Measurements from ENCODE around the gene LAMTOR1. TPM values are rescaled to one million over a fixed set of nuclear protein-coding genes. Genes with fewer than 3 reads are reported as not detected.
"Not testable (repeated sequence)": the region's sequence is repeated elsewhere in the genome, so short reads cannot be mapped to it uniquely, and the experiment has no call there.

The LAMTOR1 gene
- total RNA-seq, result 10 to 100 TPM; 66.9 to 77.0 TPM

DNA sequence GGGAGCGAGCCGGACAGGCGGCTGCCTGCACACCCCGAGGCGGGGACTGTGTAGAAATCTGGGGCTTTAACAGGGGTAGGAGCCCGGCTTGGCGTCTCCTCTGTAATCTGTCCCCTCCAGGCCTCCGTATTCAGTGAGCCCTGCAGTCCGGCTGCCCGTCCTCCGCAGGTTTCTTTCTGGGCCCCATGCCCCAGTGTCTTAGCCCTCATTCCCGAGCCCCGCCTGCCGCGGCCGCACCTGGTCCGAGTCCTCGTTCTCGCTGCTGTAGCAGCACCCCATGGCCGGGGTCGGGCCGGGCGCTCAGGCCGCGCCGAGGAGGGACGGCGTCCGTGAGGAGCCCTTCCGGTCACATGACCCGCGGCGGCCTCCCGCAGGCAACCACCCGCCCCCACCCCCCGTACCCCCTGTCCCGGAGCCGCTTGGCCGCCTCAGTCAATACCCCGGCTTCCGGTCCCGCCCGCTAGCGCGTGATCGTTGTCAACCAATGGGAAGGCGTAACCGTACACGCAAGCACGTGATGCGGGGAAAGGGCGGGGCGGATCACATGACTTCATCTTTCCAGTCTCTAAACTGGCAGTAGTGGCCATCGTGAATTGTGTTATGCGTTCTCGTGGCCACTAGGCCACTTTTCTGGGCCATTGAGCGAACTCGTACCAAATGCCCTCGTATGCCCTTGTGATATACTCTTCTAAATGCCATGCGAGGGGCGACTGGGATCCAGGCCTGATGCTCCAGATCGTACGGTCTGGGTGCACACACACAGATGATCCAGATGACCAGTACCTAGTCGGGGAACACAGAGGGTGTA is at the start of gene LAMTOR1:
Gene LAMTOR1 (minus strand): TSS at position 352 of the 808 bp plus-strand sequence. CDS start 73 bp downstream, at position 279.
- ChIA-PET CTCF (interaction anchor here (2.7 kb wide), 1 partner anchor 12 kb away, joined by 10 read pairs; no protein-coding TSS in a partner anchor), POLR2A (no interaction called here)

DNA sequence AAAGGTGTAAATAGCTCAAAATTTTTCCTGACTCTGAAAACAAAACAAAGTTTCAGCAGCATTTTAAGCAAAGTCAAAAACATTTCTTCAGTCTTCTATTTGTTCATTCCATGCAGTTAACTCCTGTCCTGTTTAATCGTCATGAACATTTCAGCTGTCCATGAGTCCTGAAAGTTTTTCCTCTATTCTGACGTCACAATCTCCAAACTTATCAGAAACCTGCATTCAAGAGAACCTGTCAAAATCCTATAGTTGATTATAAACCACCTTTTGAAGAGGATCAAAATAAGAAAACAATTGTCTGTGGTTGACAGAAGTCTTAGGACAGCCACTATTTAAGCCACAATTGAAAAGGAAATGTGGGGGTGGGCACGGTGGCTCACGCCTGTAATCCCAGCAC is 47.8 kb upstream of the LAMTOR1 start:
- ChIA-PET POLR2A (no interaction called here), CTCF (no interaction called here)

DNA sequence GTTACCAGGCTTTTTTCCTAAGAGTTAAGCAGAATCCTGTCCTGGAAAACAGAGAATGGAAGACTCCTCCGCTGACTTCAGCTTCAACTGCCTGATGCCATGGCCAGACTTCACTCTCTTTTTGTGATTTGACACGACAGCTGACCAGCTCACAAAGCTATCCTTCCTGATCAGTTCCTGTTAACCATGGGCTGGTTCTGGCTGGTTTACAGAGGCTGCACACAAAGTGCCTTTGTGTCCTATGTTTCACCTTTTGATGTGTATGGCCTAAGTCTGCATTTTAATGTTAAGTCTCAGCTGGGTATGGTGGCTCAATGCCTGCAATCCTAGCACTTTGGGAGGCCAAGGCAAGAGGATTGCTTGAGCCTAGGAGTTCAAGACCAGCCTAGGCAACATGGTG is 43.5 kb upstream of the LAMTOR1 start:
- CTCF ChIA-PET, result interaction anchor here (1.1 kb wide), 1 partner anchor 122 kb away, joined by 5 read pairs; no protein-coding TSS in a partner anchor
- POLR2A ChIA-PET, result no interaction called here

DNA sequence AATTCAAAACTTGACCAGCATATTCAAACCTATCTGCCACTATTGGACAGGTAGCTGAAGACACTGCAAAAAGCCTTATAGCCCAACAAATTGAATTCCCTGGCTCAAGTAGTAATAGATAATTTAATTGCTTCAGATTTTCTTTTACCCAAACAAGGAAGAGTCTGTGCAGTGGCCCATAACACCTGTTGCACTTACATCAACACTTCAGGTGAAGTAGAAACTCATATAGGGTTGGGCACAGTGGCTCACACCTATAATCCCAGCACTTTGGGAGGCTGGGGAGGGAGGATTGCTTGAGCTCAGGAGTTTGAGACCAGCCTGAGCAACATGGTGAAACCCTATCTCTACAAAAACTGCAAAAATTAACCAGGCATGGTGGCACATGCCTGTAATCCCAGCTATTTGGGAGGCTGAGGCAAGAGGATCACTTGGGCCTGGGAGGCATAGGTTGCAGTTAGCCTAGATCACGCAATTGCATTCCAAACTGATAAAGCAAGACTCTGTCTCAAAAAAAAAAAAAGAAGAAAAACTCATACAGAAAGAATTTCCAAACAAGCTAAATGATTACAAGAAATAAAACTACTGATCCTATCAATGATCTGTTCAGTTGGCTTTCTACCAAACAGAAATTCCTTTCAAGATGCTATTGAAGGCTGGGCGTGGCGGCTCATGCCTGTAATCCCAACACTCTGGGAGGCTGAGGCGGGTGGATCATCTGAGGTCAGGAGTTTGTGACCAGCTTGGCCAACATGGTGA is 41.9 kb upstream of the LAMTOR1 start:
- POLR2A ChIA-PET, result no interaction called here
- CTCF ChIA-PET, result interaction anchor here (0.6 to 2.8 kb wide), 14 partner anchors 9 to 1307 kb away, joined by 3 to 20 read pairs (median 6); no protein-coding TSS in a partner anchor

DNA sequence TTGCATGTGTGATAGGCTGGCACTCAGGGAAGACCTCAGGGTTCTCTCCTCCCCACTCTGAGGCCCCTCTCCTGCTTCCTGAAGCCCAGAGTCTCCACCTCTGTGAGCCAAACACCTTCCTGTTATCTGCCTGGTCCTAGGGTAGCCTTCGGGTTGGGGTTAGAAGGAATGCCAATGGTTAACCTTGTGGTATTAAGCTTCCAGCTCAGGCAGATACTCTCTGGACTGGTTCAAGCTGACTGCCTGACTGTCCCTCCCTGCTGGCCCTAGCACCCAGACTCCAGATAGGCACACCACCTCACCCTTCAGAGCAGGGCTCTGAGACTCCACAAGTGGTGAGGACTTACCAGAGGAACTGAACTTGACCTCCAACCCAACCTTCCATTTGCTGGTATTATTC is 39.4 kb upstream of the LAMTOR1 start:
- POLR2A ChIA-PET, CTCF ChIA-PET: not testable (repeated sequence)

DNA sequence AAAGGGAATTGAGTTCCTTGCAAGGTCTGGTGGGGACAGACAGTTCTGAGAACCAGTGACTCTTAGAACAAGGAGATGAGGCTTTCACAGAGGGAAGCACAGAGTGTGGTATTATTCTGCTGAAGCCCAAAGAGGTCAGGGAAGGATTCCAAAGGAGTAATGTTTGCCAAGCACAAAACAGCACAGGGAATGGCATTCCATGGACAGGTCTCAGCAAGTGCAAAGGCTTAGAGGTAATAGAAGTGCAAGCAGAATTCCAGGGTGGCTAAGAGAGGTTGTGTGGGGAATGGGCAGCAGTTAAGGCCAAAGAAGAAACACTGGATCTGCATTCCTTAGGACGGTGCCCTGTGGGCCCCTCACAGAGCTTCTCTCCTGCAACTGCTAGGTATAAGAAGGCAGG is 39.0 kb upstream of the LAMTOR1 start:
- POLR2A ChIA-PET, CTCF ChIA-PET: not testable (repeated sequence)

DNA sequence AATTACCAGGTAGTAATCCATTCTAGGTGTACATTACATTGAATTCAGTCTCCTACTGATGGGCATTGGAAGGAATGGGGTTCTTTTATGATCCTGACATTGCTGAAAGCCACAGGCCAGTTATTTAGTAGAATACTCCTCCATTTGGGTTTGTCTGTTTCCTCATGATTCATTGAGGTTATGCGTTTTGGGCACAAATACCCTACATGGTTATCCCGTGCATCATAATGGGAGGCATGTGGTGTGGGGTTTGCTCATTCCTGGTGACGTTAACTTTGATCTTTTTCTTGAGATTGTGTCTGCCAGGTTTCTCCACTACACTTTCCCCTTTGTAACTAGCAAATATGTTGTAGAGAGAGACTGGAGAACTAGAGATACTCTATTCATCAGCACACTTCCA is 38.0 kb upstream of the LAMTOR1 start:
- CTCF ChIA-PET, result no interaction called here
- POLR2A ChIA-PET, result interaction anchor here (0.6 kb wide), 1 partner anchor 85 kb away, joined by 5 read pairs; no protein-coding TSS in a partner anchor

DNA sequence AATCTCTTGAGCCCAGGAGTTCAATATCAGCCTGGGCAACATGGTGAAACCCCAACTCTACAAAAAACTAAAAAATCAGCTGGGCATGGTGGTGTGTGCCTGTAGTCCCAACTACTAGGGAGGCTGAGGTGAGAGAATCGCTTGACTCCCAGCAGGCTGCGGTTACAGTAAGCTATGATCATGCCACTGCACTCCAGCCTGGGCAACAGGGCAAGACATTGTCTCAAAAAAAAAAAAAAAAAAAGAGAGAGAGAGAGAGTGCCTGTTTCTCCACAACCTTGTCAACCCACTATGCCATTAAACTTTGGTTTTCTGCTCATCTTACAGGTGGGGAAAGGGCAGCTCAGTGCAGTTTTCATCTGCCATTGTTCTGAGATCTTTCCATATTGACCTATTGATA is 37.6 kb upstream of the LAMTOR1 start:
- ChIA-PET CTCF (interaction anchor here (0.7 kb wide), 1 partner anchor 107 kb away, joined by 4 read pairs; no protein-coding TSS in a partner anchor), POLR2A (interaction anchor here (0.6 to 0.7 kb wide), 2 partner anchors 84 kb away, joined by 5 to 6 read pairs; partner anchors contain the start of gene INPPL1)

DNA sequence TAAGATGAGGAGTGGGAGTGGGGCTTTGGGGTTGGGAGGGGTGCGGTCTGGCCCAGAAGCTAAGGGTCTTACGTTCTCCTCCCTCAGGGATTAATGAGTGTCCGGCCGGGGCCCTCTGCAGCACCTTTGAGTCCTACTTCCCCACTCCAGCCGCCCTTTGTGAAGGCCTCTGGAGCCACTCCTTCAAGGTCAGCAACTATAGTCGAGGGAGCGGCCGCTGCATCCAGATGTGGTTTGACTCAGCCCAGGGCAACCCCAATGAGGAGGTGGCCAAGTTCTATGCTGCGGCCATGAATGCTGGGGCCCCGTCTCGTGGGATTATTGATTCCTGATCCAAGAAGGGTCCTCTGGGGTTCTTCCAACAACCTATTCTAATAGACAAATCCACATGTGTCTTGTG is 36.4 kb upstream of the LAMTOR1 start:
- CTCF ChIA-PET, result interaction anchor here (1.2 kb wide), 1 partner anchor 44 kb away, joined by 3 read pairs; no protein-coding TSS in a partner anchor

DNA sequence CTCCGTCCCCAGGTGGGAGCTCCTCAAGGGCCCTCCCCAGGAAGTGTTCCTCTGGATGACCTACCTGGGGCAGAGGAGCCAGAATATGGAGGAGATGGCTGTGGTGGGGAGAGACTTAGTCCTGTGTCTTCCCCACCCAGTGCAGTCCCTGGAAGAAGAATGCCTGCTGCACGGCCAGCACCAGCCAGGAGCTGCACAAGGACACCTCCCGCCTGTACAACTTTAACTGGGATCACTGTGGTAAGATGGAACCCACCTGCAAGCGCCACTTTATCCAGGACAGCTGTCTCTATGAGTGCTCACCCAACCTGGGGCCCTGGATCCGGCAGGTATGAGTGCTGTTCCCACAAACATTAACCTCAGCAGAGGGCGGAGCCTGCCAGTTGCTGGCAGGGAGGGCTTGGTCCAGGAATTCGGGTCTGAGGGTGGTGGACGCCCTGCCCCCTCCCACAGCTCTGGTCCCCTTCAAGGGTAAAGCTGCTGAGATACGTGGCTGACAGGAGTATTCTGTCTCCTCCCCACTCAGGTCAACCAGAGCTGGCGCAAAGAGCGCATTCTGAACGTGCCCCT is 35.8 kb upstream of the LAMTOR1 start:
- CTCF ChIA-PET, result interaction anchor here (1.2 kb wide), 2 partner anchors 44 to 114 kb away, joined by 3 read pairs; no protein-coding TSS in a partner anchor
- POLR2A ChIA-PET, result interaction anchor here (0.6 kb wide), 1 partner anchor 18 kb away, joined by 4 read pairs; no protein-coding TSS in a partner anchor

More for the DNA sequence above, 36.4 kb upstream of the LAMTOR1 start:
- POLR2A ChIA-PET, result no interaction called here

DNA sequence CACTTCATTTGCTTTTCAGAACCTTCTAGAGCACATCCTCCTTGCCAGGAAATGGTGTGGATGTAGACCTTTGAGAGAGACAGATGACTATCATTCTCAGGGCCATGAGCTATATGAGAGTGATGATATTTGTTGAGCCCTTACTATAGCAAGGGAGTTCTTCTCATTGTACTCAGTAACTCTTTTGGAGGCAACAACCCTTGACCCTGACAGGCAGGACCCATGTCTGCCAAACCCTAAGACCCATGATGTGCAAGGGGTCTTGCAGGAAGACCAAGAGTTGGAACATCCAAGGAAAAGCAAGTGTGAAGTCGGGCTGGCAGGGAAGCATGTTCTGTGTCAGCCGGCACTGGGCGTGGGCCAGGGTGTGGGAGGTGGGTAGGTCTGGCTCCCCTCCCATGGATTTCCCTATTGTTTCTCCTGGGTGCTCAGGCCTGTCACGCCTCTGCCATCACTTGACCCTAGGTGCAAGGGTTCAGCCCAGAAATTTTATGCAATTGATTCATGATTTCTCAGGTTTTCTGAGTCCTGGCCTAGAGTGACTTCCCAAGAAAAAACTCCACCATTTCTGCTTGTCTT is 33.7 kb upstream of the LAMTOR1 start:
- POLR2A ChIA-PET, result interaction anchor here (0.7 kb wide), 1 partner anchor 335 kb away, joined by 4 read pairs; no protein-coding TSS in a partner anchor
- CTCF ChIA-PET, result no interaction called here

DNA sequence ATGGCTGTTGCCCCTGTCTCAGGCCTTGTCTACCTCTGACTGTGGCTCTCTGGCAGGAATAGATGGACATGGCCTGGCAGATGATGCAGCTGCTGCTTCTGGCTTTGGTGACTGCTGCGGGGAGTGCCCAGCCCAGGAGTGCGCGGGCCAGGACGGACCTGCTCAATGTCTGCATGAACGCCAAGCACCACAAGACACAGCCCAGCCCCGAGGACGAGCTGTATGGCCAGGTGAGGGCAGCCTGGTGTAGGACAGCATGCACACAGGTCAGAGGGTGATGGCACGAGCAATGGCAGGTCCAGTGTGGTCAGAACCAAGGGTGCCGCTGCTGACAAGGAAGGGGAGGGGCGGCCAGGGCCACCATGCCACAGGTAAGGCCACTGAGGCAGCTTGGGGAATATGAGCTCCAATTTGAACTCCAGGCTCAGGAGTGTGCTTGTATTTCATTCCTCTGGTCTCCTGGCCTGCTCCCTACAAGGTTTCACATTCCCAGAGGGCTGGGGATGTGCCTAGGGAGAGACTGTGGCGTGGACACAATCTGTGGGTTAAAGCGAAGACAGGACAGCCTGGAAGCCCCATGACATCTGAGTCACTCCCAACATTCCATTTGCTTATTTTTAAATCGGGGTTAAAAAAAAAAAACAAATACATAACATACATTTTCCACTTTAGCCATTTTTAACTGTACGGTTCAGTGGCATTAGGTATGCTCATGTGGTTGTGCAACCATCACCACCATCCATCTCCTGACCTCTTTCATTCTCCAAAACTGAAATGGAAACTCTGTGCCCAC is 33.0 kb upstream of the LAMTOR1 start:
- POLR2A ChIA-PET, result interaction anchor here (0.7 kb wide), 1 partner anchor 335 kb away, joined by 4 read pairs; no protein-coding TSS in a partner anchor
- CTCF ChIA-PET, result no interaction called here

DNA sequence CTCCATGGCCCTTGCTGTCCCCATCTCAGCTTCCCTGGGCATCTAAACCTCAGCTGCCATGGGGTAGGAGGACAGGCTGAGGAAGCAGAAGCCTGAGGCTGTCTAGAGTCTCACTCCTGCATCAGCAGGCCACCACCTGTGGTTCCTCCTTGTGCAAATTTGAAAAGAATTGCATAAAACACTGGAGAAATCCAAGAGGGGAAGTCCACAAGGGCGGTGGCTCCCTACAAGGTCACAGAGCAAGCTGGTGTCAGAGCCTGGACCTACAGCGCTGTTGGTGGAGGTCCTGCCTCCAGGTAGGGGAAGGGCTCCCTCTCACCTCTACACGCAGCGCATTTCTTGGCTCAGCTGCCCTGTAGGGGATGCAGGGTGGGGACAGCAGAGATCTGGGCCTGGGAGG is 32.4 kb upstream of the LAMTOR1 start, which contains the start of gene FOLR3:
Gene FOLR3 (plus strand): TSS at position 253 of the 400 bp plus-strand sequence. CDS start 228 bp downstream, outside the sequence.
- CTCF ChIA-PET, POLR2A ChIA-PET: not testable (repeated sequence)

DNA sequence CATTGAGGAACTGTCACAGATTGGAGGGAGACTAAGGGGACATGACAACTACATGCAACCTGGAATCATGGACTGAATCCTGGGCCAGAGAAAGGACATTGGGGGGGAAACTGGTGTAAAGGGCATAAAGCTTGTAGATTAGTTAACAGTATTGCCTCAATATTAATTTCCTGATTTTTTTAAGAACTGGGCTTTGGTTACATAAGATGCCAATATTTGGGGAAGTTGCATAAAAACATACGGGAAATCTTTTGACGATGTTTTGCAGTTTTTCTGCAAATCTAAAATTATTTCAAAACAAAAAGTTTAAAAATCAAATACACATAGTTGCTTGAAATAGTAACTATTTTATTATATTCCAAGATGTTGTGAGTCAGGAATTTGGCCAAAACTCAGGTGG is 29.5 kb upstream of the LAMTOR1 start:
- CTCF ChIA-PET, result no interaction called here
- POLR2A ChIA-PET, result no interaction called here

DNA sequence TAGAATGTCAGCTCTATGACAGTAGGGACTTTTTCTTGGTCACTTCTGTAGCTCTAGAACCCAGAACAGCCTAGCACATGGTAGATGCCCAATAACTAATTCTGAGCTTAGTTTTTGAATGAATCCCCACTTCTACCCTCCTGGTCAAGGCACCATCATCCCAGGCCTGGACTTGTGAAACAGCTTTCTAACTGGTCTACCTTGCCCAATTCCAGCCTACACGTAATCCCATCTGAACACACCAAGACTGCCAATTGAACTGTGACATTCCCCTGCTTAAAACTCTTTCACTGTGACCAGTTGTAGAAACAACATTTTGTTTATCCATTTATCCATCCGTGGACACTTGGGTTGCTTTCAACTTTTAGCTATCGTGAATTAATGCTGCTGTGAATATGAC is 26.3 kb upstream of the LAMTOR1 start:
- ChIA-PET CTCF (no interaction called here), POLR2A (no interaction called here)

DNA sequence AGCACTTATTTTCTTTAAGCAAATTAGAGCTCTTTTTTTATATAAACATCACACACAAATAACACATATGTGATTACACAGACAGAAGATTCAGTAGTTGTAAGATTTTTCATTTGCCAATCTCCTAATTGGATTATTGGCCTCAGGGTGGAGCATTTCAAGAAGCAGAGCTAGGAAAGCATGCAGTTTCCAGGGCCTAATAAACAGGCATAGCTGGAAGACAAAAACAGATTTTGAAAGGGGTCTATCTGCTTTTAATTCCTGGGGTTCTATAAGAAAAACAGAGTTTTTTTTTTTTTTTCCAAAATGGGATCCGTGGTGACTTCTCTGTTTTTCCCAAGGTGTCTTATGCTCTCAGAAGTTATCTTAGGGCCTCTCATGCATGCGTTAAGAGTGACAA is 24.8 kb upstream of the LAMTOR1 start:
- POLR2A ChIA-PET, result no interaction called here
- CTCF ChIA-PET, result no interaction called here

DNA sequence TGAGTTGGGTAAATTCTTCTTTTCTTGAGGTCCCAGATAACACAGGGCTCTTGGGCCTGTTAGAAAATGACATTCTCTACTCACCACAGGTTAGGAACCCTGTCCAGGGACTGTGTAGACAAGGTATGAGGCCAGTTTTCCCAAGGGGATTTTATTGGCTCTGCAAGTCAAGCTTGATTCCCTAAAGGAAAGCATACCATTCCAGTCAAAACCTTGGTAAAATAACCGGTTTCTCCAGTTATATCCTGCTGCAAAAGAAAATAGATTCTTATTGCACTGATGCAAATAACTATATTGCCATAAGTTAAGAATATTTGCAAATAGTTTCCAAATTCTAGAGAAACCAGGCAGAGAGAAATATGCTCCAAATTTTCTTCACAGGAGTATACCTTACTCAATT is 22.9 kb upstream of the LAMTOR1 start:
- CTCF ChIA-PET, result interaction anchor here (2.1 kb wide), 1 partner anchor 18 kb away, joined by 7 read pairs; no protein-coding TSS in a partner anchor
- POLR2A ChIA-PET, result no interaction called here

DNA sequence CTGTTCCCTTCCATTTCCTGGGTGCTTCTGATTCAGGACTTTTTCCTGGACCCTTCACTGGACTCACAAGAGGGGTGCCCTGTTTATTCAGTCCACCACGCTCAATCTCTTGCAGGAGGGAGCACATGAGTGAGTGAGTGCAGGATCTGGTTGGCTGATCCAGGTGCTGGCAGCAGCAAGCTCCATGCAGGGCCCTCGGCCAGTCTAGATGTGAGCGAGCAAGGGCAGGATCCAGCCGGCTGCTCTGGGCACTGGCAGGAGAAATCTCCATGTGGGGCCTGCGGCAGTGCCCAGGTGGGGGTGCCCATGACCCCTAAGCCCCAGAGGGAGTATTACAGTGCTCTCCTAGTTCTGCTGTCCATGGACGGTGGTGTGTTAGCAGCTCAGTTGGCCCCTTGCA is 20.9 kb upstream of the LAMTOR1 start:
- POLR2A ChIA-PET, result no interaction called here
- CTCF ChIA-PET, result interaction anchor here (1.1 to 2.1 kb wide), 2 partner anchors 20 to 33 kb away, joined by 3 to 7 read pairs; no protein-coding TSS in a partner anchor
